Thymus (tissue), 11 donors: Measurements from ENCODE around the gene RUNX3. TPM values are rescaled to one million over a fixed set of nuclear protein-coding genes. Genes with fewer than 3 reads are reported as not detected.
"Not testable (repeated sequence)": the region's sequence is repeated elsewhere in the genome, so short reads cannot be mapped to it uniquely, and the experiment has no call there.

Experiments used
- DNase-seq, 9 donors: peaks; one replicate each; pipeline ENCODE4 v3.0.0-alpha.2; 2013; ENCODE audit warnings: low spot score in 9 of 9, low read depth in 6 of 9, missing footprints in 1 of 9
- H3K27ac ChIP-seq, 2 donors: one replicate each; pipeline ENCODE4 v1.5.1; 2013; ENCODE audit warnings: control low read depth in 1 of 2, low read depth in 1 of 2, low read length in 1 of 2, mild to moderate bottlenecking in 1 of 2, moderate library complexity in 1 of 2
- H3K27me3 ChIP-seq, 2 donors: one replicate each; pipeline ENCODE4 v1.5.1; 2013; ENCODE audit warnings: low read length in 1 of 2; ENCODE audit not compliant: control insufficient read depth in 2 of 2, insufficient read depth in 1 of 2
- H3K36me3 ChIP-seq, 2 donors: one replicate each; pipeline ENCODE4 v1.5.1; 2013; ENCODE audit warnings: low read length in 1 of 2, mild to moderate bottlenecking in 1 of 2, moderate library complexity in 1 of 2; ENCODE audit not compliant: control insufficient read depth in 2 of 2, insufficient read depth in 2 of 2
- H3K4me1 ChIP-seq, 2 donors: one replicate each; pipeline ENCODE4 v1.5.1; 2013; ENCODE audit warnings: low read length in 2 of 2; ENCODE audit not compliant: control insufficient read depth in 2 of 2, insufficient read depth in 2 of 2
- H3K4me3 ChIP-seq, 2 donors: one replicate each; pipeline ENCODE4 v1.5.1; 2013; ENCODE audit warnings: low read length in 2 of 2, control low read depth in 1 of 2, mild to moderate bottlenecking in 1 of 2
- H3K9me3 ChIP-seq, 2 donors: one replicate each; pipeline ENCODE4 v1.5.1; 2013; ENCODE audit warnings: low read length in 1 of 2, mild to moderate bottlenecking in 1 of 2; ENCODE audit not compliant: control insufficient read depth in 2 of 2, insufficient read depth in 1 of 2
- WGBS: extraction: QIAGEN DNeasy Blood & Tissue Kit; methylation state at CpG from one replicate; pipeline ENCODE4 v1.1.7; 2013; 5-methylcytosine and 5-hydroxymethylcytosine counted together
- polyA plus RNA-seq: library from polyadenylated mRNA; stranded (reverse); fragments of 200-250 nt; gene quantifications from one replicate; pipeline ENCODE4 v1.2.3, GENCODE V29; 2013
- total RNA-seq: library from RNA; stranded (reverse); fragments of 120-200 nt; gene quantifications from one replicate; pipeline ENCODE4 v1.2.4, GENCODE V29; 2013
- donor health status: healthy.

The RUNX3 gene
- total and polyA plus RNA-seq, 2 donors, result 4.9 to 13.6 TPM

GRCh38 chr1:24896596-24897262 is 33.3 kb downstream of the RUNX3 start:
- Histone ChIP-seq H3K4me1 (peaks cover 0 to 5% of the 10 kb centered on the region in 2 donors), H3K36me3 (no peaks in the 10 kb centered on the region), H3K9me3 (peaks cover 0 to 12% of the 10 kb centered on the region in 2 donors), H3K27me3 (no peaks in the 10 kb centered on the region), H3K4me3 (no peak overlapping the region), H3K27ac (no peak overlapping the region)
- WGBS, result 32% methylated on average over 14 of the region's 14 CpGs
- DNase-seq, result no peak

- WGBS, result 99% methylated on average over 6 of the region's 6 CpGs
- no peaks in the 10 kb centered on the region for H3K36me3 ChIP-seq
- H3K27ac ChIP-seq, result no peak overlapping the region
- DNase-seq, result no peak
- no peaks in the 10 kb centered on the region for H3K27me3 ChIP-seq
- H3K4me3 ChIP-seq, result no peak overlapping the region
- peaks cover 0 to 2% of the 10 kb centered on the region in 2 donors for H3K4me1 ChIP-seq
- peaks cover 0 to 11% of the 10 kb centered on the region in 2 donors for H3K9me3 ChIP-seq
These were observed 33.9 kb downstream of the RUNX3 start for GRCh38 chr1:24896176-24896575.

GRCh38 chr1:24895511-24895910 is 34.6 kb downstream of the RUNX3 start:
- Histone ChIP-seq H3K27me3 (no peaks in the 10 kb centered on the region), H3K4me1 (peaks cover 0 to 2% of the 10 kb centered on the region in 2 donors), H3K4me3 (no peak overlapping the region), H3K9me3 (peaks cover 0 to 8% of the 10 kb centered on the region in 2 donors), H3K36me3 (no peaks in the 10 kb centered on the region), H3K27ac (no peak overlapping the region)
- no peak for DNase-seq
- WGBS, result 96% methylated on average over 4 of the region's 4 CpGs

GRCh38 chr1:24894002-24894401 is 36.1 kb downstream of the RUNX3 start:
- Histone ChIP-seq H3K36me3 (no peaks in the 10 kb centered on the region), H3K9me3 (peaks cover 0 to 8% of the 10 kb centered on the region in 2 donors), H3K27ac (no peak overlapping the region), H3K4me1 (peaks cover 0 to 2% of the 10 kb centered on the region in 2 donors), H3K27me3 (no peaks in the 10 kb centered on the region), H3K4me3 (no peak overlapping the region)
- no peak for DNase-seq
- 89% methylated on average over 8 of the region's 8 CpGs for WGBS

GRCh38 chr1:24893431-24893830 is 36.6 kb downstream of the RUNX3 start:
- H3K36me3 ChIP-seq, result no peaks in the 10 kb centered on the region
- H3K4me1 ChIP-seq, result peaks cover 0 to 2% of the 10 kb centered on the region in 2 donors
- 98% methylated on average over 3 of the region's 3 CpGs for WGBS
- no peak for DNase-seq
- H3K4me3 ChIP-seq, result no peak overlapping the region
- no peaks in the 10 kb centered on the region for H3K27me3 ChIP-seq
- peaks cover 0 to 8% of the 10 kb centered on the region in 2 donors for H3K9me3 ChIP-seq
- H3K27ac ChIP-seq, result no peak overlapping the region

GRCh38 chr1:24892188-24893153 is 37.6 kb downstream of the RUNX3 start:
- Histone ChIP-seq H3K4me3 (no peak overlapping the region), H3K27ac (no peak overlapping the region), H3K4me1 (no peaks in the 10 kb centered on the region), H3K27me3 (no peaks in the 10 kb centered on the region), H3K36me3 (no peaks in the 10 kb centered on the region), H3K9me3 (peaks cover 0 to 8% of the 10 kb centered on the region in 2 donors)
- DNase-seq, result no peak
- 96% methylated on average over 1 of the region's 1 CpG for WGBS

- H3K9me3 ChIP-seq, H3K27me3 ChIP-seq, DNase-seq, H3K27ac ChIP-seq, H3K4me1 ChIP-seq, H3K4me3 ChIP-seq, H3K36me3 ChIP-seq: not testable (repeated sequence)
- 79% methylated on average over 1 of the region's 1 CpG for WGBS
These were observed 38.7 kb downstream of the RUNX3 start for GRCh38 chr1:24891367-24891766.

- H3K27me3 ChIP-seq, result no peaks in the 10 kb centered on the region
- 92% methylated on average over 2 of the region's 2 CpGs for WGBS
- H3K36me3 ChIP-seq, result no peaks in the 10 kb centered on the region
- H3K9me3 ChIP-seq, result peaks cover 0 to 8% of the 10 kb centered on the region in 2 donors
- H3K27ac ChIP-seq, result no peak overlapping the region
- H3K4me3 ChIP-seq, result no peak overlapping the region
- no peak for DNase-seq
- H3K4me1 ChIP-seq, result no peaks in the 10 kb centered on the region
These were observed 39.2 kb downstream of the RUNX3 start for GRCh38 chr1:24890887-24891286.
